Adipose tissue (tissue), 3 donors: ENCODE measurements around the gene PRDM7. TPM values are rescaled to one million over a fixed set of nuclear protein-coding genes. Genes with fewer than 3 reads are reported as not detected.

Experiments used
- H3K27ac ChIP-seq: one replicate; pipeline ENCODE4 v1.5.1; 2013; ENCODE audit warnings: low read depth, low read length
- WGBS, 3 donors: extraction: QIAGEN DNeasy Blood & Tissue Kit; methylation state at CpG; one replicate each; pipeline ENCODE4 v1.1.7; 2013; 5-methylcytosine and 5-hydroxymethylcytosine counted together
- polyA plus RNA-seq, 3 donors: library from polyadenylated mRNA; stranded (reverse); fragments of 200-250 nt; gene quantifications; one replicate each; pipeline ENCODE4 v1.2.3, GENCODE V29; 2013
- donor health status: healthy with polysubstance abuse.
- donor health status: Bipolar disorder and iron deficiency.
- donor health status: healthy.

Gene PRDM7
- polyA plus RNA-seq, 3 donors, result not detected

DNA sequence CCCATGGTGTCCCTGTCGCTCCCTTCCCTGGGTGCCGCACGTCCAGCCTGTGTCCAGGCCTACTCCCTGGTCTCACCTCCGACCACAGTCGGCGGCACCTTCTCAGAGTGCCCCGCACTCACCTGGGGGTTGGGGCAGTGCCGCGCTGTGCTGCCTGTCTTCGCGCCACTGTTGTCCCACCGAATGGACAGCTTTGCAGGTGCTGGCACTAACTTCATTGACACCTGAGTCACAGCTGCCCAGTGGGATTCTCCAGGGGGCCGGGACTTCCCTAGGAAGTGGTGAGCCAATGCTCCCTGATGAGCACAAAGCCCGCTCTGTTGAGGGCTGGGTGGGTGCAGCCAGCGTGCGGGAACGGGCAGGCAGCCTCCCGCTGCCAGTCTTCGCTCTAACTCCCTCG, 33.6 kb downstream of the PRDM7 start:
- H3K27ac ChIP-seq, result no peak overlapping the region
- 90 to 95% (median 90%) methylated on average over 20 of the region's 20 CpGs for WGBS, 3 donors

GRCh38 chr16:90042946-90043514, 34.1 kb downstream of the PRDM7 start:
- H3K27ac ChIP-seq, result no peak overlapping the region
- WGBS, 3 donors, result 83 to 89% (median 88%) methylated on average over 19 of the region's 19 CpGs

DNA sequence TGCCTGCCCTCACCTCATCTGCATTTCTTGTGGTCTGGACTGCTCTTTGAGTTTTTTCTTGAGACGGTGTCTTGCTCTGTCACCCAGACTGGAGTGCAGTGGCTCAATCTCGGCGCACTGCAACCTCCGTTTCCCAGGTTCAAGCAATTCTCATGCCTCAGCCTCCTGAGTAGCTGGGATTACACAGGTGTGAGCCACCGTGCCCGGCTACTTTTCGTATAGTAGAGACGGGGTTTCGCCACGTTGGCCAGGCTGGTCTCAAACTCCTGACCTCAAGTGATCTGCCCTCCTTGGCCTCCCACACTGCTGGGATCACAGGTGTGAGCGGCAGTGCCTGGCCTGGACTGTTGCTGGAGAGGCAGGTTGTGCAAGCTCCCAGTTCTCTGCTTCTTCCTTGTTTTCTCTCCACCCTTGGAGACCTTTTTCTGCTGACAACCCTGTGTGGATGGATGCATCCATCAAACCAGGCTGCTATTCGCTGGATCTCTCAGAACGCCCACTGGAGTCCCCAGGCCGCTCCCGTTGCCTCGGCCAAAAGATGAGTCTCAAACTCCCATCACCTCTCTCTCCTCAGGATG, 35.1 kb downstream of the PRDM7 start:
- WGBS, 3 donors, result 89 to 93% (median 90%) methylated on average over 16 of the region's 16 CpGs
- H3K27ac ChIP-seq, result no peak overlapping the region

GRCh38 chr16:90040152-90041023, 36.7 kb downstream of the PRDM7 start:
- no peak overlapping the region for H3K27ac ChIP-seq
- 94 to 95% (median 95%) methylated on average over 28 to 29 of the region's 29 CpGs for WGBS, 3 donors

DNA sequence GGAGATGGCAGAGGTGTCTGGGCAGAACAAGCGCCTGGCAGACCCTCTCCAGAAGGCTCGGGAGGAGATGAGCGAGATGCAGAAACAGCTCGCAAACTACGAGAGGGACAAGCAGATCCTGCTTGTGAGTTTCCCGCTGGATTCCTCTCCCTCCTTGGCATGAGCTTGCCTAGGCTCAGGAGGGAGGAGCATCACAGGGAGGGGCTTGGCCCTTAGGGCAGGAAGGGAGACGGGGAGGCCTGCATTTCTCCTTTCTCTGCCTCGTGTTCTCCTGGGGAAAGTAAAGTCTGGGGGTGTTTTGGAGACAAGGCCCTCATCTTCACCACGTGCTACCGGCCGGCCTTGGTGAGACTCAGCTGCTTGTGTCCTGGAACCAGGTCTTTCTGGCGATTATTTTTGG, 39.9 kb downstream of the PRDM7 start:
- H3K27ac ChIP-seq, result no peak overlapping the region
- WGBS, 3 donors, result 65 to 78% (median 69%) methylated on average over 12 of the region's 12 CpGs

GRCh38 chr16:90035902-90036301, 41.2 kb downstream of the PRDM7 start:
- WGBS, 3 donors, result 89 to 92% (median 91%) methylated on average over 5 of the region's 5 CpGs

GRCh38 chr16:90034504-90034903, 42.6 kb downstream of the PRDM7 start:
- 87 to 89% (median 88%) methylated on average over 8 of the region's 8 CpGs for WGBS, 3 donors
- H3K27ac ChIP-seq, result no peak overlapping the region

More at GRCh38 chr16:90035902-90036301, 41.2 kb downstream of the PRDM7 start:
- no peak overlapping the region for H3K27ac ChIP-seq

- H3K27ac ChIP-seq, result no peak overlapping the region
- WGBS, 3 donors, result 84 to 92% (median 87%) methylated on average over 4 of the region's 4 CpGs
Measured at GRCh38 chr16:90033387-90033786, 43.7 kb downstream of the PRDM7 start.

DNA sequence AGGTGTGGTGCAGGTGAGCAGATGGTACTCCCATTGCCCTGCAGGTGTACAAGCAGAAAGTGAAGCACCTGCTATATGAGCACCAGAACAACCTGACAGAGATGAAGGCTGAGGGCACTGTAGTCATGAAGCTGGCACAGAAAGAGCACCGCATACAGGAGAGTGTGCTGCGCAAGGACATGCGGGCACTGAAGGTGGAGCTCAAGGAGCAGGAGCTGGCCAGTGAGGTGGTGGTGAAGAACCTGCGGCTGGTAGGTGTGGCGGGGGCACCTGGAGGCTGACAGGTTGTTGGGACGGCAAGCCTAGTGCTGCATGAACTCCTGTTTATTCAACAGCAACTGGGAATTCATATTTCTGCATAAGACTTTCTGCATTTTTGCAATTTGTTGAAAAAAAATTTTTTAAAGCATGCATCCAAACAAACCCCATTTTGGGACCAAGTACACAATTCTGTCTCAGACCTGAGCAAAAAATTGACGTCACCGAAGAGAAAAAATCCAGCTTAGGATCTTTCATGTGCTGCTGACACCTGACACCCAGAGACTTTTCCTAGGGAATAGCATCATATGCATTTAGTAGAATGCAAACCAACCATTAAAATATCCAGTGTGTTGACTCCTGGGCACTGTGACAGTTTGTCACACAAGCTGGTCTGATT, 44.3 kb downstream of the PRDM7 start:
- 76 to 95% (median 79%) methylated on average over 8 of the region's 8 CpGs for WGBS, 3 donors
- no peak overlapping the region for H3K27ac ChIP-seq

GRCh38 chr16:90031931-90032673, 45.0 kb downstream of the PRDM7 start:
- WGBS, 3 donors, result 80 to 91% (median 83%) methylated on average over 9 of the region's 9 CpGs
- H3K27ac ChIP-seq, result no peak overlapping the region

DNA sequence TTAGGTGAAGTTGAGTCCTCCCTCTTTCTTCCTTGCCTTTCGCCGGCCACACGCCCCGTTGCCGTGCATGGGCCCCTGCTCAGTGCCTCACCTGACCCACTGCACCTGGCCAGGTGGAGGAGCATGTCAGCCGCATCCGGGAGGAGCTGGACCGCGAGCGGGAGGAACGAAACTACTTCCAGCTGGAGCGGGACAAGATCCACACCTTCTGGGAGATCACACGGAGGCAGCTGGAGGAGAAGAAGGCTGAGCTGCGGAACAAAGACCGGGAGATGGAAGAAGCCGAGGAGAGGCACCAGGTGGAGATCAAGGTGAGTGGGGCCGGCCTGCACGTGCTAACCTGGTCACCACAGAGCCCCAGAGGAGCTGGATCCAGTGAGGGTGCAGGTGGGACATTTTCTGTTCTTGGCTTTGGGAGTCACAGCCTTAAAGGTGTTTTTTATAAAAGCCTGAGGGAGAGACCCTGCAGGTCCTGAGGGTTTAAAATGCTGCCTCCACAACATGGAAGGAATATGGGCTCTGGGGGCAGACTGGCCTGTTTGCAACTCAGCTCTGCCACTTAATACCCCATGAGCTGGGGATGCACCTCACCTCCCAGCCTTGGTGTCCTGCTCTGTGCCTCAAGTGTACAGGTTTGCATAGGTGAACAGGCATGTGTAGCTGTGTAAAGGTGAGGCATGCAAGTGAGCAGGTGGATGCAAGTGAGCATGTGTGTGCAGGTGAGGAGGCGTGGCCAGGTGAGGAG, 45.8 kb downstream of the PRDM7 start:
- no peak overlapping the region for H3K27ac ChIP-seq
- WGBS, 3 donors, result 91 to 96% (median 92%) methylated on average over 19 of the region's 19 CpGs

DNA sequence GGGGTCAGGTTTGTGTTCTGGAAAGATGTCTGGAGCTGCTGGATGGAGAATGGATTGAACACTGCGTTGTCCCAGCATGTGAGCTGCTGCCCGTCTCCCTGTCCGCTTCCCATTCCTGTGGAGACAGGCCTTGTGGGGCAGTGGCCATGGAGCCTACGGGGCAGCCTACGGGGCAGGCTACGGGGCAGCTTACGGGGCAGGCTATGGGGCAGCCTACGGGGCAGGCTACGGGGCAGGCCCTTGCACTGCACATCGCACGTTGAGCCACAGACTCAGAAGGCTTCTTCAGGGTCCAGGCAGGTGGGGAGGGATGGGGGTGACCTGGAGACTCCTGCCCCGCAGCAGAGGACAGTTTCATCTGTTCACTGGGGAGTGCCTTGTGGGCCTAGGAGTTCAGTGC, 48.1 kb downstream of the PRDM7 start:
- H3K27ac ChIP-seq, result no peak overlapping the region
- 88 to 95% (median 91%) methylated on average over 12 of the region's 12 CpGs for WGBS, 3 donors

DNA sequence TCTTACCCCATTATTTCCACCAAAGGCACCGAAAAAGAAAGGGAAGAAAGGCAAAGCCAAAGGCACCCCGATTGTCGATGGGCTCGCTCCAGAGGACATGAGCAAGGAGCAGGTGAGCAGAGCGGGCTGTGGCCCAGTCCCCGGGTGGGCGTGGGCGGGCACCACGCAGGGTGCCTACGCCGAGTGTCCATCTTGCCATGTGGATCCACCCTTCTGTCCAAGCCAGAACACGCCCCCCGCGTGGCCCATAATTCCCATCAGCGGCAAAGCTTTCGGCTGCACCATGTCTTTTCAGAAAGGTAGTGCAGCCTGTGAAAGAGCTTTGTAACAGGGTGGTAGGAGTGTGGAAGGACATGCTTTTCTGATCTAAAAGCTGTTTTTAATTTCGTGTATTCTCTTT, 49.5 kb downstream of the PRDM7 start:
- WGBS, 3 donors, result 89 to 94% (median 91%) methylated on average over 17 of the region's 17 CpGs
- H3K27ac ChIP-seq, result no peak overlapping the region

- 57 to 81% (median 58%) methylated on average over 8 of the region's 8 CpGs for WGBS, 3 donors
Measured at GRCh38 chr16:90026135-90026534, 51.0 kb downstream of the PRDM7 start.

GRCh38 chr16:90023078-90023447, 54.1 kb downstream of the PRDM7 start:
- WGBS, 3 donors, result 14 to 47% (median 32%) methylated on average over 7 of the region's 7 CpGs

More at GRCh38 chr16:90026135-90026534, 51.0 kb downstream of the PRDM7 start:
- no peak overlapping the region for H3K27ac ChIP-seq

DNA sequence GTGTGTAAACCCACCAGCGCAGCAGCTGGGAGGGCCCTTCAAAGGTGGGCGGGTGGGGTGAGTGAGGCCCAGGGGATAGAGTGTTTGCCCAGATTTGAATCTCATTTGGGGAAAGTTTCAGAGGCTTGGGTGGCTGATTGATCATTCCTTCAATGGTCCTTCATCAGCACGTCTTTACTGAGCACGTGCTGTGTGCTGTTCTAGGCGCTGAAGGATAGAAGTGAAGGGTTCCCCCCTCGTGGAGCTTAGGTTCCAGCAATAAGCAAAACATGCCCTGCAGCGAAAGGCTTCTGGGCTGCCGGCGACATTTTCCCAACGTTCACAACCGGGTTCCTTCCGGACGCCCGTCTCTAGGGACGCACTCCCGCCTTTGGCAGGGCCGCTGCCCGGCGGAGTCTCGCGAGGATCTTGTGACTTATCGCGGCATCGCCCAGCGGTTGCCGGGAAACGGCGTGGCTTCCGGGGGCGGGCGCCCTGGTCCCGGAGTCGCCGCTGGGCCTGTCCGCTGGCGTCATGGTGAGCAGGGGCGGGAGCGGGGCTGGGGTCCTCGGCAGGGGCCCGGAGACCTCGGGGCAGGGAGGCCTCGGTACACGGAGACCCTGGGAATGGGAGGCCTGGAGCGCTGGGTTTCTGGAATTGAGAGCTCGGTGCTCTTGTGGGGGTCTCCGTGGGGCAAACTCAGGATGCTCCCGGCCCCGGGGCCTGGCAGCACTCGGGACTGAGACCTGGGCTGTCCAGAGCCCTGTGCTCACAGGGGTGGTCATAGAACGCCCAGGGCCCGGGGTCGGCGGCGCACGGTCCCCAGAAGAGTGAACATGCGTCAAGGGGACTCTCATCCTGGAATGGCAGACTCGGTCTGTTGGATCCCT, 54.7 kb downstream of the PRDM7 start:
- WGBS, 3 donors, result 6% methylated on average over 46 to 57 of the region's 57 CpGs
- no peak overlapping the region for H3K27ac ChIP-seq

More at GRCh38 chr16:90023078-90023447, 54.1 kb downstream of the PRDM7 start:
- H3K27ac ChIP-seq, result no peak overlapping the region

GRCh38 chr16:90020838-90021382, 56.2 kb downstream of the PRDM7 start:
- H3K27ac ChIP-seq, result no peak overlapping the region
- 73 to 86% (median 74%) methylated on average over 2 of the region's 2 CpGs for WGBS, 3 donors
